Mucosa of descending colon (tissue), 3 donors: ENCODE results near the gene NEK10. TPM values are rescaled to one million over a fixed set of nuclear protein-coding genes. Genes with fewer than 3 reads are reported as not detected.

ENCODE experiments used
- ATAC-seq: fragments of 200-7000 bp; cut with Tn5 transposase; one replicate; pipeline ENCODE4 v1.9.1; 2020; ENCODE audit warnings: mild to moderate bottlenecking, moderate library complexity
- DNase-seq, 3 donors: peaks; one replicate each; pipeline ENCODE4 v3.0.0-alpha.2; 2020
- H3K36me3 ChIP-seq: fragments of 200-600 bp; one replicate; pipeline ENCODE4 v1.8.0; 2021; ENCODE audit warnings: low read depth, mild to moderate bottlenecking
- H3K4me1 ChIP-seq: fragments of 200-600 bp; one replicate; pipeline ENCODE4 v1.8.0; 2021; ENCODE audit warnings: low read depth, mild to moderate bottlenecking
- H3K4me3 ChIP-seq: fragments of 200-600 bp; one replicate; pipeline ENCODE4 v1.8.0; 2021; ENCODE audit warnings: mild to moderate bottlenecking
- H3K9me3 ChIP-seq: fragments of 200-600 bp; one replicate; pipeline ENCODE4 v1.8.0; 2021; ENCODE audit warnings: mild to moderate bottlenecking
- intact Hi-C, 2 donors: fragments of 100-400 bp; cut with DNase I in 1 of 2; cut with micrococcal nuclease in 1 of 2; formaldehyde crosslinking; loops; one replicate each; pipeline versions ENCODE4 v1.11.0 to v1.11.1; 2022; cut with DNase I, micrococcal nuclease
- total RNA-seq, 3 donors: library from RNA; stranded (reverse); fragmentation: NEBNext Ultra II Directional in 2 of 3; extraction: Animal tissue kit (Norgen Biotek cat#: 25700) in 2 of 3; gene quantifications; one replicate each; pipeline versions ENCODE4 v1.2.1 to v1.2.4, GENCODE V29; 2021 to 2023
- TF ChIP-seq, protein P1 (sequence below): fragments of 200-600 bp; IDR thresholded peaks from one replicate; pipeline ENCODE4 v1.8.0; 2022; ENCODE audit warnings: antibody characterized with exemption, mild to moderate bottlenecking
- donor health status: DM: no; HTN: no; CAD: no; lungs with moderate emphysema.
- donor health status: DM: no; HTN: no; CAD: no.
- donor health status: DM: no; HTN: yes; CAD: no.

NEK10 gene
- total RNA-seq, 3 donors from 2014 or later, result 1.1 to 6.5 (median 1.4) TPM

DNA sequence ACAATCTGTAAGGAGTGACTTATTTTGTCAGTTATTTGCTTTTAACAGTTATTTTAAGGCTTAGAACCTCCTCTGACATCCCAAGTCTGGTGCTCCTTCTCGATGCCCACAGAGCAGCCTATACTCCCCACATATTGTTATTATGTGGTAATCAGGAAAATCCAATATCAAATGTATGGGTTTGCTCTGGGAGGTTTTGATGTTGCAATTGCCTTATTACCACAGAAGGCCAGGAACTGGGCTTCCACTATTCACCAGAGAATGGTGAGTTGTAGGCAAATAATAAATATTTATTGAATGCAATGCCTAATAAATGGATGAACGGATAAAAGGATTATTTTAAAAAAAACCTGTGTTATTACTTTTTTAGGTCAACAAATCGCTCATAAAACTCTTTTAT, 12.2 kb downstream of the NEK10 start:
- H3K9me3 ChIP-seq, result no peaks in the 10 kb centered on the region
- H3K4me1 ChIP-seq, result peaks cover 15% of the 10 kb centered on the region
- intact Hi-C loops, result no loop called here

DNA sequence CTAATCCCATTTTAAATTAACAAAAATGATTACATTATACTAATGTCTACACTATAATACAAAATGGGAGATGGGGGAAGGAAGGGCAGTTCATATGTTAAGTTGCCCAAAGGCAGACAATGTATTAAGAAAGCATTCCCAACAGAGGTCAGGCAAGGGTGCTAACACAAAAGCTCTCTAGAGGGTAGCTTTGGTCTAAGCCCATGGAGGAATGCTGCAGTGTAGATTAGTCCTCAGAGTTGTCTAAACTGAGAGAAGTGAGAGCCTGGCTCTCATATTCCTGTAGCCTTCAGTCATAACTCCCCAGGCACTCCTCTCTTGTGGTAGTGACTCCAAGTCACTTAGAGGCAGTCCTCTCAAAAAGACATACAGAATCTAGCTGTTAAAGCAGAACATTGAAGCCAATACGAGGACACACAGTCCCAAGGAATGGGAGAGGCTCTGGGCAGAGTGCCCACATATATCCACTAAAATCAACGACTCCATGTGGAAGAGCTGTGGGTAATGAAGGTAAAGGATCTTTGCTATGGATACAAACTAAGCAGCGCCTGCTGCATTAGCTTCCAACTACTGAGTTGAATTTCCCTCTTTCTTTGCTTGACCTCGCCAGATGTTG, 14.5 kb downstream of the NEK10 start:
- ATAC-seq, result peak; percentile 83
- H3K4me1 ChIP-seq, result peaks cover 3% of the 10 kb centered on the region
- H3K4me3 ChIP-seq, result no peak overlapping the region
- intact Hi-C loops, result no loop called here
- TF ChIP-seq, protein P1, sequence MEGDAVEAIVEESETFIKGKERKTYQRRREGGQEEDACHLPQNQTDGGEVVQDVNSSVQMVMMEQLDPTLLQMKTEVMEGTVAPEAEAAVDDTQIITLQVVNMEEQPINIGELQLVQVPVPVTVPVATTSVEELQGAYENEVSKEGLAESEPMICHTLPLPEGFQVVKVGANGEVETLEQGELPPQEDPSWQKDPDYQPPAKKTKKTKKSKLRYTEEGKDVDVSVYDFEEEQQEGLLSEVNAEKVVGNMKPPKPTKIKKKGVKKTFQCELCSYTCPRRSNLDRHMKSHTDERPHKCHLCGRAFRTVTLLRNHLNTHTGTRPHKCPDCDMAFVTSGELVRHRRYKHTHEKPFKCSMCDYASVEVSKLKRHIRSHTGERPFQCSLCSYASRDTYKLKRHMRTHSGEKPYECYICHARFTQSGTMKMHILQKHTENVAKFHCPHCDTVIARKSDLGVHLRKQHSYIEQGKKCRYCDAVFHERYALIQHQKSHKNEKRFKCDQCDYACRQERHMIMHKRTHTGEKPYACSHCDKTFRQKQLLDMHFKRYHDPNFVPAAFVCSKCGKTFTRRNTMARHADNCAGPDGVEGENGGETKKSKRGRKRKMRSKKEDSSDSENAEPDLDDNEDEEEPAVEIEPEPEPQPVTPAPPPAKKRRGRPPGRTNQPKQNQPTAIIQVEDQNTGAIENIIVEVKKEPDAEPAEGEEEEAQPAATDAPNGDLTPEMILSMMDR, result no peak
- no peaks in the 10 kb centered on the region for H3K9me3 ChIP-seq
- no peaks in the 10 kb centered on the region for H3K36me3 ChIP-seq
- peak in 1 of 3 donors; percentile 71 for DNase-seq

More for the DNA sequence above, 12.2 kb downstream of the NEK10 start:
- no peak overlapping the region for H3K4me3 ChIP-seq
- no peaks in the 10 kb centered on the region for H3K36me3 ChIP-seq
- ATAC-seq (no peak), DNase-seq (no peak)
- TF ChIP-seq, protein P1, result no peak

DNA sequence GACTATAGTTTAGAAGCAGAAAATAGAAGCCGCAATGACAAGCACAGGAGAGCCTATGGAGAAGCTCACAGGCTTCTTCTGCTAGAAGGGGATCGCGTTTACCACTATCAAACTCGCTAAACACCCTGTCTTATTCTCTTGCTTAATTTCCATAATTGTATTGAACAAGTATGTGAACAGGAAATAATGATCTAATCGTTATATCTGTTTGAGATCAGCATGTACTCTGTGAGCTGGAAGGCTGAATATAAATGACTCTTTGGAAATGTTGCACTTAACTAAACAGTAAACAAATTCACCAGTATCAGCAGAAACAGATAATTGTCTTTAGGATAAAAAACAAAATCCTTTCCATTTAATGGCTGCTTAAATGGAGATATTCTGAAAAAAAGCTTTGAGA, 15.0 kb downstream of the NEK10 start:
- Histone ChIP-seq H3K4me3 (no peak overlapping the region), H3K36me3 (no peaks in the 10 kb centered on the region), H3K9me3 (no peaks in the 10 kb centered on the region), H3K4me1 (peaks cover 3% of the 10 kb centered on the region)
- DNase-seq, result no peak
- ATAC-seq, result no peak
- TF ChIP-seq, protein P1, result no peak
- intact Hi-C loops, result no loop called here

DNA sequence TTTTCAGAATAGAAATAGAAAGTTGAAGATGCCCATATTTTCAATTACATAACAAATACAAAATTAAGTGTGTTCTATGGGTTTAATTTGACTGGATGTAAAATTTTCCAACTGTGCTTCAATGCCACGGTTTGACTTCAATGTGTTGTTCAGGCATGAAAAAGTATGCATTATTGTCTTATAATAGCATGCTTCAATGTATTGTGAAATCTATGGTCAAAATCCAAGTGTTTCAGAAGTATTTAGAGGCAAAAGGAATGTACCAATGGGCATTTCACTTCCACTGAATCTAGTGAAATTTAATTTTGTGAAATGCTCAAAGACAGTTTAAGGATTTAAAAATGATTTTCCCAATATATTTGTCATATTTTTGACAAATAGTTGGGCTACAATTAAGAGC, 16.0 kb downstream of the NEK10 start:
- intact Hi-C loops, result no loop called here

DNA sequence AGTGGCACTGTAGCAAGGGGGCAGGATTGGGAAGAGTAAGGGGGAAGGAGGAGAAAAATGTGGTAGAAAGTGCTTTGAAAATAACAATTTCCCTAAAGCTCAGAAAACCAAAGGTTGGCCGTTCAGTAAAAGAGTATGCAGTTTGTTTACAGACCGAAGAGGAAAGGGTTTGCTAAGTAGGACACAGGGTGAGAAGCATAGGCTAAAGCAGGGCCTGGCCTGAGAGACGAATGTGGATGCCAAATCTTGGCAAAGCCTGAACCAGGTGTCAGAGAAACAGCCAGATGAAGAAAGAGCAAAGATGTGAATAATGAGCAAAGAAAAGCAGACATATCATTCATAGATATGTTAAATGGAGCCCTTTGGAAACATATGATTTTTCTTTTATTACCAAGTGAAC, 17.1 kb downstream of the NEK10 start:
- ATAC-seq, result no peak
- intact Hi-C loops, result no loop called here

More for the DNA sequence above, 16.0 kb downstream of the NEK10 start:
- H3K9me3 ChIP-seq, result no peaks in the 10 kb centered on the region
- DNase-seq, result no peak
- TF ChIP-seq, protein P1, result no peak
- no peaks in the 10 kb centered on the region for H3K4me1 ChIP-seq
- H3K36me3 ChIP-seq, result no peaks in the 10 kb centered on the region
- no peak for ATAC-seq
- no peak overlapping the region for H3K4me3 ChIP-seq

More for the DNA sequence above, 17.1 kb downstream of the NEK10 start:
- no peak for DNase-seq
- TF ChIP-seq, protein P1, result no peak
- no peaks in the 10 kb centered on the region for H3K36me3 ChIP-seq
- H3K9me3 ChIP-seq, result no peaks in the 10 kb centered on the region
- H3K4me1 ChIP-seq, result no peaks in the 10 kb centered on the region
- H3K4me3 ChIP-seq, result no peak overlapping the region
